CD4-positive, alpha-beta T cell treated with Interleukin-12 subunit alpha and Interleukin-12 subunit beta, for 1 hour (primary cell): ENCODE results near the gene WDR55.
"Not testable (repeated sequence)": the region's sequence is repeated elsewhere in the genome, so short reads cannot be mapped to it uniquely, and the experiment has no call there.

Experiments
- DNase-seq: peaks from one replicate; pipeline ENCODE4 v3.0.0-alpha.2; 2020

The WDR55 gene

DNA sequence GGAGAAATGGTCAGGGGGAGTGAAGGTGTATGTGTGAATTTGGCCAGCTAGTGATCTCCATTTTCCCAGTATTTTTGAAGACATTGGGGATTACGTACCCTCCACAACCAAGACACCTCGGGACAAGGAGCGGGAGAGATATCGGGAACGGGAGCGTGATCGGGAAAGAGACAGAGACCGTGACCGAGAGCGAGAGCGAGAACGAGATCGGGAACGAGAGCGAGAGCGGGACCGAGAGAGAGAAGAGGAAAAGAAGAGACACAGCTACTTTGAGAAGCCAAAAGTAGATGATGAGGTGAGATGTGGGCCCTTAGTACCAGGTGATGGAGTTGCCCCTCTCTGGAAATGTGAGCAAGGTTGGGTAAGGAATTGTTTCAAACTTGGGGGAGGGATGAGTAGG lies 5.8 kb upstream of the WDR55 start:
- no peak for DNase-seq

DNA sequence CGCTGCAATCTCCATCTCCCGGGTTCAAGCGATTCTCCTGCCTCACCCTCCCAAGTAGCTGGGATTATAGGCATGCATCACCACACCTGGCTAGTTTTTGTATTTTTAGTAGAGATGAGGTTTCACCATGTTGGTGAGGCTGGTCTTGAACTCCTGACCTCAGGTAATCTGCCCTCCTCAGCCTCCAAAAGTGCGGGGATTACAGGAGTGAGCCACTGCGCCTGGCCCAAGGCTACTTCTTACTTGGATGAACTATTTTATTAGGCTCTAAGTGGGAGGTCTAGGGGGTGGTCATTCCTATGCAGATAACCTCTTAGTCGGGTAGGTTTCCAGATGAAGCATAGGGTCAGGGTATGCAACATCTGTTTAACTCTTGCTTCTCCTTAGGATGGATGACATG lies 4.3 kb upstream of the WDR55 start:
- not testable (repeated sequence) for DNase-seq

DNA sequence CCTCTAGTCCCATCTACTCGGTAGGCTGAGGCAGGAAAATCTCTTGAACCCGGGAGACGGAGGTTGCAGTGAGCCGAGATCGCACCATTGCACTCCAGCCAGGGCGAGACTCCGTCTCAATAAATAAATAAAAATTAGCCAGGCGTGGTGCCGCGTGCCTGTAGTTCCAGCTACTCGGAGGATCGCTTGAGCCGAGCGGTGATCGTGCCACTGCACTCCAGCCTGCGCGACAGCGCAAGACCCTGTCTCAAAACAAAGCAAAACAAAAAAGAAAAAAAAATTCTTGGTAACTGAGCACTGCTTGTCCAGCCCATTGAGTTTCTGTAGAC lies 710 bp upstream of the WDR55 start:
- no peak for DNase-seq

DNA sequence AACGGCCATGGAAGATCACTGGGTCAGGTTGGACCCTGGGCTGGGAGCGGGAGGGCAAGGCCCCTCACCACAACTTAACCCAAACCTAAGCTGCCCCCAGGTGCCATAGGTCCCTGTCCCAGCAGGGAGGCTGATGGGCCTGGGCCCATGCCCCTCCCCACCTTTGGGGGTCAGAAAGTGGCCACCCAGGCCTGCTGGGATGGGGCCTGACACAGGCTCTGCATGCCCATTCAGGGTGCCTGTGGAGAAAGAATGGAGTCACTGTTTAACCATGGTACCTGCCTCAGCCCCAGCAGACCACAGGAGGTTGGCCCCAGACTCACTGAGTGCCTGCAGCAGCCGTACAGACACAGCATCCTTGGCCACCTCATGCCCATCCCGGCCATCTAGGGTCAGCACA lies 6.3 kb downstream of the WDR55 start:
- DNase-seq = not testable (repeated sequence)

DNA sequence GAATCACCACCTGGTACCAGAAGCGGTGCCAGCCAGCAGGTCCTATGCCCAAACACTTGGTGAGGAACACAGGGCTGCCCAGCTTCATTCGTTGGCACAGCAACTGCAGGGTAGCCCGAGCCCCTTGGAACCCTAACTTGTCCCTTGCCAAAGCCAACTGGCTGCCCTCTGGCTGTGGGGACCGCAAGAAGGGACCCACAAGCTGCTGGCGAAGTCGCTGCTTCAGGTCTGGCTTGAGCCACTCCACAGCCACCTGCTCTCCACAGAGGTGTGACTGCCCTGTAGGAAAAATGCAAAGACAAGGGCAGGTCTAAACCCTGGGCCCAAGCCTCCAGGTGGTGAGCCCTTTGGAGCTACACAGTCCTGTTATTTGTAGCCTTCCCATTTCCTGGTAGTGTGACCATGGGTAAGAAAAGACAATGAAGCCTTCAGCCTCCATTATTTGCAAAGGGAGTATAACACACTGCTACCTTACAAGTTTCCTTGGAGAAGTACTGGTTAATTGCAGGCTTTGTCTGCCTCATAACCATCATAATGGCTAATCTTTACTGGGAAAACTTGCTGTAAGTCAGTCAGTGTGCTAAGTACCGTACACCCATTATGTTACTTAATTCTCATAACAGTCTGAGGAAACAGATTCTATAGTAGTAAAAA lies 6.9 kb downstream of the WDR55 start:
- DNase-seq = no peak

DNA sequence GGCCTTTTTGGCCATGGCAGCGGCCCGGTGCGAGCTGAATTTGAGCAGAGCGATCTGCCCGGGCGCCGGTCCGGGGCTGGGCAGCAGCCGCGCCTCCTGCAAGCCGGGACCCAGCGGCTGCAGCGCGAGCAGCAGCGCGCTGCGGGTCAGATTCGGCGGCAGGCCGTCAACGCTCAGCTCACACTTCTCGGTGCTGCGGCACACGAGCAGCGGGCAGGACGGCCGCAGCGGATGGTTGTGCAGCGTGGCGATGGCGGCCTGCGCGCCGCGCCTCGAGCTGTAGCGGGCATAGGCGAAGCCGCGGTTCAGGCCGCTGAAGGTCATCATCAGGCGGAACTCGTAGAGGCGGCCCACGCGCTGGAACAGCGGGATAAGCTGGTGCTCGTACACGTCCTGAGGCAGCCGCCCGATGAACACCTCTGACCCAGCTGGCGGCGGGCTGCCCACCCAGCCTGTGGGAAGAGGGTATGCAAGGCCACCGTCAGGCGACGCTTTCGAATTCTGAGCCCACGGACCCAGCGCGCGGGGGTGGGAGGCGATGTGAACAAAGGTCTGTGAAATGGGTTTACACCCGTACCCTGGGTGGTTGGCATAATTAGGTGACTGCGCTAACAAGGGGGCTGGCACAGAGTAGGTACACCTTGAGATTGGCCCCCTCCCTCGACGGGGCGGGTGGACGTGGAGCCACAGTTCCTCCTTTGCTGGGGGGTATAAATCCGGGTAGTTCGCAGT lies 7.9 kb downstream of the WDR55 start:
- DNase-seq = no peak

DNA sequence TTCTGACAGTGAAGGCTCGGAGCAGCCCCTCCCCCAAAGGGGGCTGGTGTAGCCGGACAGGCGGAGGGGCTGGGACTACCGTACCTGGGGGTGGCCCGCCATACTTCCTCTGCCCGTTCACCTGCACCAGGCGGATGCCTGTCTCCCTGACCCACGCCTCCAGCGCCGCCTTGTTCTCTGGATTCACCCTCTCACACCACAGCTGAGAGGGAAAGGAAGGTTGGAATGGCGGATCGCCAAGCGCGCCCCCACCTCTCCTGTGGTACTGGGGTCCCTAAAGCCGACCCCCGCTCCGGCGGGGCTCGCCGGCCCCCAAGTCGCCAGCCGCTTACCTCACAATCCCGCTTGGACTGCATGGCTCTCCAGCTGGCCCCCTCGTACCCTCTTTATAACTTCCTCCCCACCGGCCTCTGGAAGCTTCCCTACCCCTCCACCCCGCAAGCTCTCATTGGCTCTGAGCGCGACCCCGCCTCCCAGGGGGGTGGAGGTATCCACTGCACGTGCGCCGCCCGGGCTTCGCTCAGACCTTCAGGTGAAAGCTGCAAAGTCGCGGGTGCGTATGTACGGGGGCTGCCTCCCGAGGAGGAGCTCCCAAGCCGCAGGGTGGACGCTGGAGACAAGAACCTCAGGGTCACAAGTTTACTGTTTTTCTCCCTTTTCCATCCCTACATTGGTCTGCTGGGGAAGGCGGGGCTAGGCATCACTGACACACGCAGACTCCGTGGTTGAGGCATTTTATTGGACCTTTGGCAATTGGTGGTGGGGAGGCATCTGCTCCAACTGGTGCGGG lies 8.7 kb downstream of the WDR55 start, which contains the start of gene DND1:
TSS of gene DND1 (minus strand) at position 390 of the 790 bp plus-strand sequence. CDS start at position 356, 34 bp downstream.
- no peak for DNase-seq

DNA sequence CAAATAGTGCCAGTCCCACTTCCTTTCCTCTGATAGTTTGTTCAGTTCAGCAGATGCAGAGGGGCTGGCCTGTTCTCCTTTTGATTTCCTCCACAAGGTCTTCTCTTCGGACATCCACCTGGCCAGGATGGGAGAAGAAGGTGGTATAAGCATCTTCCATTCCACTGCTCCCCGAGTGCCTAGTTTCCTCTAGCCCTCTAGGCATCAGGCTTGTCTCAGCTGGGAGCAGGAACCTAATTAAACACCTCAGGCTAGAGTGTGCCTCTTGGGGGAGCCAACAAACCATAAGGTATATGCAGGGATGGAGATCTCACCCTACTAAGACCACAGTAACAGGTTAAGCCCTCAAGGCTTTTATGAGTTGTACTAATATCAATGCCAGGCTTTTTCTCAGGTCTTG lies 9.5 kb downstream of the WDR55 start:
- DNase-seq = no peak

DNA sequence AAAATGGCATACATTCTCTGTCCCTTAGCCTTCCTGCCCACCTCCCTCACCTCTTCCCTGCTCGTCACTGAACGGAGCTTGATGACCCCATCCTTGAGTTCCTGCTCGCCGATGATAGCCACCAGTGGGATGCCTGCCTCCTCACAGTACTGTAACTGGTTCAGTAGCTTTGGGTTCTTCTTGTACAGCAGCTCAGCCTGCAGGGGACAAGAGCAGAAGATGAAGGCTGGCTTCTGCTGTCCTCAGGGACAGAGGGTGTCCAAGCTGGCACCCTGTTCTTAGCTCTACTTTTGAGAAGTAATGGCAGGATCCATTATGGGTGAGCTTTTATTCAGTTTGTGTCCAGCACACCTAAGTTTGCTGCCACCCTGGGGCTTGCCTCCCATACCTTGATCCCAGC lies 9.9 kb downstream of the WDR55 start:
- DNase-seq = no peak

DNA sequence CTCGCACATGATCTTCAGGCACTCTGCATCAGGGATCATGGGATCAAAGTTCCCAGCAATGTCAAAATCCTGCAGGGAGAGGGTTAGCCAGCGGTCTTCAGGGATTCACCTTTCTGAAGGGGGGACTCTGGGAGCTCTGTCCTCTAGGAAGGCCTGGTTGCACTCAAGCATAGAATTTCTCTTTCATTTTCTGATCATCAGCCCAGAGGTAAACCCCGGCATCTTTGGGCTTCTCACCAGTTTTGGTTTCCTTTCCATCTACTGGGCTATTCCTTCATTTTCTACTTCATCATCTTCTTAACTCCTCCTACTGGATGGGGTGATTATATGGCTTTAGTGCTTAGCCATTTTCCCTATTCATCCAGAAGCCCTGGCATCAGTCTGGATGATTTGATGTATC lies 13.2 kb downstream of the WDR55 start:
- DNase-seq = no peak

DNA sequence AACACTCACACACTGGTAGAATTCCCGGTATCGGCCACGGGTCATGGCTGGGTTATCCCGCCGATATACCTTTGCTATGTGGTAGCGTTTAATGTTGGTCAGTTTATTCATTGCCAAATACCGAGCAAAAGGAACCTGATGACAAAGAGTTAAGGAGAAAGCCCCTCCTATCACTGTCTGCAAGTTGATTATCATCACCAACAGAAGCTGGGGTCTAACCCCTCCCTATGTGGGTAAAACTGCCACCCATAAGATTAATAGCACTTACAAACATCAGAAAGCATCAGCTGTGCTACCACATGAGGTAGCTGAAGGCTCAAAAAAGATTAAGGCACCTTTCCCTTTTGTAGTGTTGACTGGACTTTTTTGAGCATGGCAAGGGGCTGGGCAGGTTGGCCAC lies 14.3 kb downstream of the WDR55 start:
- no peak for DNase-seq

DNA sequence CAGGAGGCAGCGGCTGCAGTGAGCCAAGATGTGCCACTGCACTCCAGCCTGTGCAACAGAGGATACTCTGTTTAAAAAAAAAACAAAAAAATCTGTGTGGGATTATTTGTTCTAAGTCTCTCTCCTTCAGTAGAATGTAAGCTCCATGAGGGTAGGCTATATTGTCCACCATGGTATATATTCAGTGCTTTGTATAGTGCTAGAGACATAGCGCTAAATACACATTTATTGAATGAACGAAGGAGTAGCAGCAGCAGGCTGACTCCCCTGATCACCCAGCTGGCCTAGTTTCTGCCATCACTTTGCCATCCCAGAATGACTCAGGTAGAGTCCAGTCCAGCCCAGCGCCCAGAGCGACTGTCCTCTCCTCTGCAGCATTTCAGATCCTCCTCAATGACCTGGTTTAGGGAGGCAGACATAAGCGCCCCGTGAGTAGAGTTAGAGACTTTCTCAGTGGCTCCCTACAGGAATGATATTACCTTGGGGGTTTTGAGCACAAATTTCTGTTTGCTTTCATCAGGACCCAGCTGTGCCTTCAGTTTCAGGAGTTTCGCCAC lies 25.8 kb downstream of the WDR55 start:
- no peak for DNase-seq

DNA sequence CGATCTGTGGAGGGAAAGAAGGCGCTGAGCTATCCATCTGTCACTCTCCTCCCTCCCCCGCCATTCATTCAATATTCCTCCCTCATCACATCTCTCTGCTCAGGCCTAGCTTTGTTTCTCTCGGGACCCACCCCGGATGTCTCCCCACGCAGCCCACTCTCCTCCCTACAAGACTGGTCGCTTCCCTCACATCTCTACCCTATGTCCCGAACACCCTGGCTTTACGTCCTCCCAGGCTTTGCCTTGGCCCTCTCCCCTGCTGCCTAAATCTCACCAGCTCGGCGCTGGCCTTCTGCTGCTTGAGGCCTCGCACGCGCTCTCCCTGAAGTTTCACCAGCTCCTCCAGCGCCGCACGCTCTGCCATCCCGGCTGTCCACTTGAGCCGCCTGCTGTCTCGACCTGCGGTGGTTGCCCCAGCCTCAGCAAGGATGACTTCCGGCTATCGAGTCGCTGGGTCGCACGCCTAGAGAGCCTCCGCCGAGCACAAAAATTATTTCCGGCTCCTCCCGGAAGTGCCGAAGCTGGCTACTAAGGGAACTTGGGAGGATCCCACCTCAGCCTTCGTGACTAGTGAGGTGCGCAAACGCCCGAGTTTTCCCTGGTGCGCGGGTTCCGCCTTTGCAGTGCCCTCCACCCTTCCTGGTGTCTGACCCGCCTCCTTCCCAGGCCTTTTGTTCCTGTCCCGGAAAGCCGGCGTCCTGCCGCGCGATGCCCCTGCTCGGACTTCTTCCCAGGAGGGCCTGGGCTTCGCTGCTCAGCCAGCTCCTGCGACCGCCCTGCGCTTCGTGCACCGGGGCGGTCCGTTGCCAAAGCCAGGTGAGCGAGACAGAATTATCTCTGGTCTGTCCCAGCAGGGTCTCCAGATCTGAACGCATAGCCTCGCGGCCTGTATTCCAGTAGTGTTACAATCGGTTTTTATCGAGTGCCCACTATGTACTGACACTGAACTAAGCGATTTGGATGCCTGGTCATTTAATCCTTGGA lies 26.5 kb downstream of the WDR55 start, which contains the start of the genes HARS1 and HARS2:
TSS of gene HARS1 (minus strand) at position 430 of the 984 bp plus-strand sequence. CDS start at position 364, 66 bp downstream.
TSS of gene HARS2 (plus strand) at position 515 of the 984 bp plus-strand sequence. CDS start at position 709, 194 bp downstream.
- peak; percentile 88 for DNase-seq

DNA sequence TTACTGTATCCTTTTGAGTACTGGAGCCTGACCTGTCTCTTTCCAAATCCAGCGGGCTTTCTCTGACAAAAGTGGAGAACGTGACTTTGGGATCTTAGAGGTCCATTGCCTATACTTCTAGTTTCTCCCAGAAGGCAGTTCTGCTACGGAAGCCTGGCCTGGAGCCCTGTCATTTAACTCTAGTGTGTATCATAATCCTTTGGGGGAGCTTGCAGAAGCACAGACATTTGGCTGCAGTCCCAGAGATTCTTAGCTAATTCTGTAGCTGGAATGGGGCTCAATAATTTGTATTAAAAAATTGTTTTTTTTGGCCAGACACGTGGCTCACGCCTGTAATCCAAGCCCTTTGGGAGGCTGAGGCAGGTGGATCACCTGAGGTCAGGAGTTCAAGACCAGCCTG lies 29.6 kb downstream of the WDR55 start:
- no peak for DNase-seq

DNA sequence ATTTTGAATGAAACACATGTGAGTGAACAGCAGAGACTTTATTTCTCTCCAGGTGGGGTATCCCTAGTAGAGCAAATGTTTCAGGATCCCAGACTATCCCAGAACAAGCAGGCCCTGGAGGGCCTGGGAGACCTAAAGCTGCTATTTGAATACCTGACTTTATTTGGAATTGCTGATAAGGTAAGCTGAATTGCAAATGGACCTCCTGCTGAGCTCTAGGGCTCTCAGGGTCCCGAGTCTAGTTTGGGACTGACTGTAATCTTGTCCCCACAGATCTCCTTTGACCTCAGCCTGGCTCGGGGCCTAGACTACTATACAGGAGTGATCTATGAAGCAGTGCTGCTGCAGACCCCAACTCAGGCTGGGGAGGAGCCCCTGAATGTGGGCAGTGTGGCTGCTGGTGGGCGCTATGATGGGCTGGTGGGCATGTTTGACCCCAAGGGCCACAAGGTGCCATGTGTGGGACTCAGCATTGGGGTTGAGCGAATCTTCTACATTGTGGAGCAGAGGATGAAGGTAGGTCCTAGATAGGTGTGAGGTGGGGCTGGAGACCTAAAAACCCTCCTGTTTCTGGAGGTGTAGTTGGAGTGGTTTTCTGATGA lies 32.3 kb downstream of the WDR55 start:
- no peak for DNase-seq

DNA sequence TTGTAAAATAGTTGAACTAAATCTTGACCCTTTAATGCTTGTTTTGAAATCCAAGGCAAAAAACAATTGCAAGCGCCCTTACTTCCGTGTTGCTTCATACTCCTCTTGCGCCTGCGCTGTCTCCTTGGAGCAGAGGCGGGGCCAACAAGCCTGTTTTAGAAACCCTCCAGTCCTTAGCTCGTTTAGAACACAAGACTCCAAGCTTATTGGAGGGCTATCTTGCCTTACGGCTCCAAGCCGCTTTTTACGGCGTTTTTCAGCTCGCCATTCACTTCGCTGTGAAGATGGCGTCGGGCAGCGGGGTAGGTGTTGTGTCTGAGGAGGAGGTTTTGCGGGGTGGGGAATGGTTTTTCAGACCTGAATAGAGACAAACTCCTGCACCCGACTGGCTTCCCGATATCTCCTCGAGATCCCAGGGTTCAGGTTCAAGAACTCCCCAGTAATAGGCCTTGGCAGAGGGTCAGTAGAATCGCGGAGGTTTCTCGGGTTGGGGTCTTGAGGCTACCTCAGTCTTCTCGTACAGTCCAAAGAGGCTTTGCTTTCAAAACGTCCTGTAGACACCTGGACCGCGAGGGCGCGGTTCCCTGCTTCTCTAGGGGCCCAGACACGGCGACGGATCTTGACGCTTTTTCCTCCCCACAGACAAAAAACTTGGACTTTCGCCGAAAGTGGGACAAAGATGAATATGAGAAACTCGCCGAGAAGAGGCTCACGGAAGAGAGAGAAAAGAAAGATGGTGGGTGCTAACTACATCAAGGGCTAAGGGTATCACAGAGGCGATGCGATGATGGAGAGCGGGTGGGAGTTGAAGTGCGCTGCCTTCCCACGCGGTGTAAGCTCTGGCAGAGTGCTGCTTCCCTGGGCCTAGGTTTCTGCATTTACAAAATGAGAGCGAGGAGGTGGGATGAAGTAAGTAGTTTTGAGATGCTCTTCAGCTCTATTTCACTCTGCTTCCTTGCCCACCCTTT lies 35.8 kb downstream of the WDR55 start, which contains the start of gene ZMAT2:
TSS of gene ZMAT2 (plus strand) at position 271 of the 968 bp plus-strand sequence. CDS start at position 285, 14 bp downstream.
- DNase-seq = peak; percentile 96

DNA sequence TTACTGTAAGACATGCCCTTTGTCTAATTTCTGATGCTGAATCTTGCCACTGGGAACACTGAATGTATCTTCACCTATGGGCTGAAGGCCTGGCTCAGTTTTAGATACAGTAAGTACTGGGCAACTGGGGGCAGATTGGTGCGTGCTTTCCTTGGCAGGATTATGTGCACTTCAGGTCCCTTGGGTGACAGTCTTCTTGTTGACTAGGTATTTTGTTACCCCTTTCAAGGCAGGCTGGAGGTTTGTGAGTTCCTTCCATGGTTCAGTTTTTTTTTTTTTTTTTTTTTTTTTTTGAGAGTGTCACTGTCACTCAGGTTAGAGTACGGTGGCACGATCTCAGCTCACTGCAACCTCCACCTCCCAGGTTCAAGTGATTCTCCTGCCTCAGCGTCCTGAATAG lies 43.1 kb downstream of the WDR55 start:
- DNase-seq = no peak

DNA sequence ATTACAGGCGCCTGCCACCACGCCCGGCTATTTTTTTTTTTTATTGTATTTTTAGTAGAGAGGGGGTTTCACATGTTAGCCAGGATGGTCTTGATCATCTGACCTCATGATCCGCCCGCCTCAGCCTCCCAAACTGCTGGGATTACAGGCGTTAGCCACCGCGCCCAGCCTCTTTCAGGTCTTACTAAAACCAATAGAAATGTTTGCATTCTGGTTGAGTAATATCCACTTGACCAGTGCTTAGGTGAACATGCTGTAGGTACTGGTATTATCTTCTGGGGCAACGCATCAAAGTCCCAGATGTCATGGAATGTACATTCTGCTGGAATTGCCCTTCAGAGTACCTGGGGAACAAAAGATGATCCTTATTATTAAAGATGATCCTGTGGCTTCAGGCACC lies 44.1 kb downstream of the WDR55 start:
- not testable (repeated sequence) for DNase-seq

DNA sequence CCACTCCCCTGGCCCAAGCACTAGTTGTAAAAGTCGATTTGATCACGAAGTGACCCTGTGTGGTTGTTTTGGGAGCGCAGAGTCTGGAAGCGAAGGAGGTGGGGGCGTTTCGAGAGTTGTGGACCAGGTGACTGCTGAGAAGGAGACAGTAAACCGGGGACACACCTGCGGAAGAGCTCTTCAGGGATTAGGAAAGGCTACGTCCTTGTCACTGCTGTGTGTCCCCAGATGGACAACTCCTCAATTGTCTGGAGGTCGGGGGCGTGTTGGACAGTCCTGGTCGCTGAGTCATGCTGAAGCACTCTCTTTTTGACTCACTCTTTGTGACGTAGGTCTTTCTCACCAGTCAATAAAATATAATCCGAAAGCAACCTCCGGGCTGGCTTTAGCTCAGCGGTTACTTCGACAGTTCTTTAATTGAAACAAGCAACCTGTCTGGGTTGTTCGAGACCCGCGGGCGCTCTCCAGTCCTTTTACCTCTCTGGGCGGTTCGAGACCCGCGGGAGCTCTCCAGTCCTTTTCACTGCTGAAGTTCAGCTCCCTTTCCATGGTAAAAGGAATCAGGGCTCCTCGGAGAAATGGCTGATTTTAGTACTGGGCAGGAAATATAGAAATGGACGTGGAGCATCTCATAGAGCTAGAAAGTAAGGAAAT lies 46.3 kb downstream of the WDR55 start:
- DNase-seq = peak; percentile 95

DNA sequence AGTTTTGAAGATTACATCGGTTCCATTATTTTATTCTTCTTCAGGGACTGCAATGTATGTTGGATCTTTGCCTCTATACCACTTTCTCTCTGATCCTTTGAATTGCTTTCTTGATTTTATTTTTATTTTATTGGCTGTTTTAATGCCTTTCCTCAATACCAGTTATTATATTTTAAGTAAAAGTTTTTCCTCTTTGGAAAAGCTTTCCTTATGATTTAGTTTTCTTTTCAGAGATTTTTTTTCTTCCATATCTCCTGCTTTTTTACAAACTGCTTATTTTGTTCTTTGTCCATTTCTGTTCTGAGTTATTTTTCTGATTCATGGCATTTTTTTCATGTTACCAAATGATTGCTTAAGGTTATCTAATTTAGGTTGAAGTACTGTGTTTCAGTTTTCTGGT lies 47.1 kb downstream of the WDR55 start:
- no peak for DNase-seq
